ENCODE data around the gene IFNLR1. TPM values are rescaled to one million over a fixed set of nuclear protein-coding genes. Genes with fewer than 3 reads are reported as not detected.

IFNLR1 gene
- polyA plus RNA-seq, 3 donors = not detected

DNA sequence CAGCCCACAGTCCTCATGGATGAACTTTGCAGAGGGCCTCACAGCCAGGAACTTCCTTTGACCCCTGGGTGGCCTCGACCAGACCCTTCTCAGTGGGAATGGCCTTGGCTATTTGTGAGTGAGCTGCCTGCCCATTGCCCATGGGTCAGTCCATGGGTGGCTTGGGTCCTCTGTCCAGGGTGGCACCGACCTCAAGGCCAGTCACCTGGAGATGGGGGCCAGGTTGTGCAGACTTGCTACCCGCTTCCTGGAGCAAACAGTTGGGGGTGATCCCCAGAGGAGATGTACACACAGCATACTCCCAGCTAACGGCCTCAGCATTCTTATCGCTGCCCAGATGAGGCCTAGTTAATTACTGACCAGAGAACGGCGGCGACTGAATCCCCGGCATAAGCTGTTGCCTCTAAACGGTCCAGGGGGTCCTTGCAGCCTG is 23.1 kb upstream of the IFNLR1 start:
- Histone ChIP-seq H3K4me1 (ENCODE audit: control insufficient read depth in 1 of 2, insufficient read depth in 2 of 2, low read length in 2 of 2) (no peaks in the 10 kb centered on the region), H3K4me2 (replicated peaks; ENCODE audit: extremely low read depth, low read length, poor library complexity, severe bottlenecking) (no peak overlapping the region), H3K36me3 (replicated peaks in 1 of 2; ENCODE audit: control insufficient read depth in 1 of 2, insufficient read depth in 2 of 2, low read length in 2 of 2) (no peaks in the 10 kb centered on the region), H3K27ac (ENCODE audit: low read depth in 1 of 2, low read length in 2 of 2) (no peak overlapping the region), H3K79me2 (ENCODE audit: insufficient read depth, low read length) (no peaks in the 10 kb centered on the region), H3K9me3 (replicated peaks in 1 of 2; ENCODE audit: control insufficient read depth in 1 of 2, insufficient read depth in 1 of 2, low read length in 2 of 2) (peaks cover 0 to 12% of the 10 kb centered on the region in 2 donors), H2AFZ (ENCODE audit: insufficient read depth, low read depth, low read length, poor library complexity, severe bottlenecking) (no peak overlapping the region), H3K27me3 (ENCODE audit: control insufficient read depth in 2 of 2, insufficient read depth in 2 of 2, low read length in 2 of 2) (peaks cover 0 to 2% of the 10 kb centered on the region in 2 donors), H3K9ac (ENCODE audit: insufficient read depth, low read length, poor library complexity, severe bottlenecking) (no peak overlapping the region), H3K4me3 (replicated peaks in 1 of 3; ENCODE audit: low read depth in 2 of 3, low read length in 3 of 3) (no peak overlapping the region), H4K20me1 (ENCODE audit: insufficient read depth, low read length) (no peaks in the 10 kb centered on the region)
- WGBS (ENCODE audit: insufficient coverage) = 88% methylated on average over 8 of the region's 10 CpGs
- Mint-ChIP-seq H3K27me3 (ENCODE audit: low read depth in 3 of 3) (peaks cover 8 to 27% (median 13%) of the 10 kb centered on the region in 3 donors), H3K4me3 (no peak overlapping the region), H3K36me3 (no peaks in the 10 kb centered on the region), H3K9me3 (peaks cover 0 to 8% (median 3%) of the 10 kb centered on the region in 7 donors), H3K27ac (no peak overlapping the region), H3K4me1 (no peaks in the 10 kb centered on the region)
- intact Hi-C loops (cut with micrococcal nuclease) = no loop called here
- TF ChIP-seq CTCF (IDR thresholded peaks at IDR 0.05) = no peak
- no peak for DNase-seq

DNA sequence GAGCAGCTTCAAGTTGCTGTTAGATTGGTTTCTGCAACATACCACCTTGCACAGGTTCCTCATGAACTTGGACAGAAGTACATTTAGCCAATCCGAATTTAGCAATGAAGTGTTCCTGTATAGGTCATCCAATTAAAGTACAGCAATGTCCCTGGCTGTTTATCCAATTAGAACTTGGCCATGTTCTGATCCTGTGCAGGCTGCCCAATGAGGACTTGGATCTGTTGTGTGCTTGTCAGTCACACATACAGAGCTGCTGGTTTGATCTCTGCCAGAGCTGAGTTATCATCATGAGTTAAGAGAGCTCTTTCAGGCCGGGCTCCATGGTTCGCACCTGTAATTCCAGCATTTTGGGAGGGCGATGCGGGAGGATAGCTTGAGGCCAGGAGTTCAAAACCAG is 22.0 kb upstream of the IFNLR1 start:
- Mint-ChIP-seq H3K36me3 (no peaks in the 10 kb centered on the region), H3K27me3 (ENCODE audit: low read depth in 3 of 3) (peaks cover 4 to 18% (median 13%) of the 10 kb centered on the region in 3 donors), H3K27ac (no peak overlapping the region), H3K4me3 (no peak overlapping the region), H3K9me3 (peaks cover 0 to 8% (median 3%) of the 10 kb centered on the region in 7 donors), H3K4me1 (no peaks in the 10 kb centered on the region)
- no peak for DNase-seq
- Histone ChIP-seq H3K79me2 (ENCODE audit: insufficient read depth, low read length) (no peaks in the 10 kb centered on the region), H3K36me3 (replicated peaks in 1 of 2; ENCODE audit: control insufficient read depth in 1 of 2, insufficient read depth in 2 of 2, low read length in 2 of 2) (no peaks in the 10 kb centered on the region), H2AFZ (ENCODE audit: insufficient read depth, low read depth, low read length, poor library complexity, severe bottlenecking) (no peak overlapping the region), H3K27ac (ENCODE audit: low read depth in 1 of 2, low read length in 2 of 2) (no peak overlapping the region), H3K4me3 (replicated peaks in 1 of 3; ENCODE audit: low read depth in 2 of 3, low read length in 3 of 3) (no peak overlapping the region), H3K9me3 (replicated peaks in 1 of 2; ENCODE audit: control insufficient read depth in 1 of 2, insufficient read depth in 1 of 2, low read length in 2 of 2) (peaks cover 0 to 12% of the 10 kb centered on the region in 2 donors), H3K4me1 (ENCODE audit: control insufficient read depth in 1 of 2, insufficient read depth in 2 of 2, low read length in 2 of 2) (no peaks in the 10 kb centered on the region), H4K20me1 (ENCODE audit: insufficient read depth, low read length) (no peaks in the 10 kb centered on the region), H3K27me3 (ENCODE audit: control insufficient read depth in 2 of 2, insufficient read depth in 2 of 2, low read length in 2 of 2) (peaks cover 0 to under 1% of the 10 kb centered on the region in 2 donors), H3K9ac (ENCODE audit: insufficient read depth, low read length, poor library complexity, severe bottlenecking) (no peak overlapping the region), H3K4me2 (replicated peaks; ENCODE audit: extremely low read depth, low read length, poor library complexity, severe bottlenecking) (no peak overlapping the region)
- 93% methylated on average over 5 of the region's 5 CpGs for WGBS (ENCODE audit: insufficient coverage)
- TF ChIP-seq CTCF (IDR thresholded peaks at IDR 0.05) = no peak
- intact Hi-C loops (cut with micrococcal nuclease) = no loop called here

Measured in CD14-positive monocyte (primary cell).